ENCODE data around the gene KRT14.
A peak's percentile ranks its signal among the peaks of the same experiment; 100 is the strongest.

The KRT14 gene

DNA sequence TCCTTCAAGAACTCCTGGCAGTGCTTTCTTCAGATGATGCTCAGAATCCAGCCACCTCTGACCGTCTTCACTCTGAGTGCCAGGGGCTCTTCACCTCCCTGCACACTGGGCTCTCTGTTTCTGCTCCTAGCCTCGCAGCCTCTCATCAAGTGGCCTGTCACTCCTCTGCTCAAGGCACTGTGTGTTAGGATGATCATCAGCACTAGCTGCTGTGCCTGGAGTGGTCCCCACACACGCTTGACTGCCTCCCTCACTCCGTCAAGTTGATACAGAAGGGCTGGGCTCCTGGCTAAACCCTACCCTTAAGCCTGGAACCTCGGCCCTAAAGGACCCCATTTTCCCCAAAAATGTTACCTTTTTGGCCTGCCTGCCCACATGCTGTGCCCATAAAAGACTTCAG is 30.4 kb downstream of the KRT14 start:
- DNase-seq (ENCODE audit: low read depth) = no peak
- no peak overlapping the region for H3K4me3 ChIP-seq (ENCODE audit: low read length)
- TF ChIP-seq, protein P1, sequence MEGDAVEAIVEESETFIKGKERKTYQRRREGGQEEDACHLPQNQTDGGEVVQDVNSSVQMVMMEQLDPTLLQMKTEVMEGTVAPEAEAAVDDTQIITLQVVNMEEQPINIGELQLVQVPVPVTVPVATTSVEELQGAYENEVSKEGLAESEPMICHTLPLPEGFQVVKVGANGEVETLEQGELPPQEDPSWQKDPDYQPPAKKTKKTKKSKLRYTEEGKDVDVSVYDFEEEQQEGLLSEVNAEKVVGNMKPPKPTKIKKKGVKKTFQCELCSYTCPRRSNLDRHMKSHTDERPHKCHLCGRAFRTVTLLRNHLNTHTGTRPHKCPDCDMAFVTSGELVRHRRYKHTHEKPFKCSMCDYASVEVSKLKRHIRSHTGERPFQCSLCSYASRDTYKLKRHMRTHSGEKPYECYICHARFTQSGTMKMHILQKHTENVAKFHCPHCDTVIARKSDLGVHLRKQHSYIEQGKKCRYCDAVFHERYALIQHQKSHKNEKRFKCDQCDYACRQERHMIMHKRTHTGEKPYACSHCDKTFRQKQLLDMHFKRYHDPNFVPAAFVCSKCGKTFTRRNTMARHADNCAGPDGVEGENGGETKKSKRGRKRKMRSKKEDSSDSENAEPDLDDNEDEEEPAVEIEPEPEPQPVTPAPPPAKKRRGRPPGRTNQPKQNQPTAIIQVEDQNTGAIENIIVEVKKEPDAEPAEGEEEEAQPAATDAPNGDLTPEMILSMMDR (conservative IDR thresholded peaks at IDR 0.05; ENCODE audit: low read length) = no peak

DNA sequence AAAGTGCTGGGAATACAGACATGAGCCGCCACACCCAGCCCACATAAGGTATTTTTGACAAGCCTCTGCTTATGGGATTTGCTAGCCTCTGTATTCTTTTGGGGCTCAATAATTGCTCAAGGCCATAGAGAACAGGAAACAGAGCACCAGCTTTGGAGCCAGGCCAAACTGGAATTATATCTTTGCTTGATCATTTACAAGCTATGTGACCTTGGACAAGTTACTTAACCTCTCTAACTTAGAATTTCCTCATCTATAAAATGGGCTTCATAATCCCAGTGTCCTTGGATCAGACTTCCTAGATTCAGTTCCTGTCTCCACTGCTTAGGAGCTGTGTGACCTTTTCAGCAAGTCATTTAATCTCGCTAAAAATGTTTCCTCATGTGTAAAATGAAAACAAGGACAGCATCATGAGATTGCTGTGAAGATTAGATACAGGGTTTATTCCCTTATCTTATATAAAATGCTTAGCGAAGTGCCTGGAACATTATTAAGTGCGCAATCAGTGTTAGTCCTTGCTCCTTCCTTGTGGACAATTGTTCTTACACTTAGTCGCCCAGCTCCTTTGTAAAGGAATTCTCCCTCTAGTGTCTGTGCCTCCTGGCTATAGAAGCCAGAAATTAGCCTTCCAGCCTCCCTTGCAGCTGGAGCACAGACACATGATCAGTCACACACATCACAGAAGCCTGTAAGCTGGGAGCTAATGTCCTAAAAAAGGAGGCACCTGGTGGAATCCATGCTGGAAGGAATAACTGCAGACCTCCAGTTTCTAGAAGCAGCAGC is 31.4 kb downstream of the KRT14 start:
- TF ChIP-seq, protein P1 (conservative IDR thresholded peaks at IDR 0.05; ENCODE audit: low read length) = no peak
- H3K4me3 ChIP-seq (ENCODE audit: low read length) = no peak overlapping the region
- peak; percentile 11 for DNase-seq (ENCODE audit: low read depth)

DNA sequence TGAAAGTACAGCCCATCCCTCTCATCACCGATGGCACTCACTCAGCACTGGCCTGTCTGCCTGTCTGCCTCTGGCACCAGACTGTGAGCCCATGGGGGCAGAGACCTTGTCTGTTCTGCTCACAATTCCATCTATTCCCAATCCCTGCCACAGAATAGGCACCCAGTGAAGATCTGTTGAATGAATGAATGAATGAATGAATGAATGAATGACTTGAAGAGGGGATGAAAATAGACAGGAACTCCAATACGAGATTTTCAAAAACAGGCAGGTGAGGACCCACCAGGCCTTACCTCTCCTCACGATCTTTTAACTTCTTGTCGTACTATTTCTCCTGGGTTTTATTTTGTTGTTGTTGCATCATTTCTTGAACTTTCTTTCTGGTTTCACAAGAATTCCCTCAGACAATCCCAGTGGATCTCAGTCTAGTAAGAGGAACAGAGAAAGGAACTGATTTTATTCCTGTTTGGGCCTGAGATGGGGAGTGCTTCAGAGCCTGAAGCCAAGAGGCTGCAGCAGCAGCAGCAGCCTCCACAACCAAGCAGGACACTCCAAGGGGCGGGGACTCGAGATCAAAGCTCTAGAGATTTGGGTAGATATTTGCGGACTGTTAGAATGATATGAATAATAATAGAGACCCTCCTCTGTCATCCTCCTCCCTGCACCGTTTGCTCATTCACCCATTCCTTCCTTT is 32.6 kb downstream of the KRT14 start:
- H3K4me3 ChIP-seq (ENCODE audit: low read length) = no peak overlapping the region
- DNase-seq (ENCODE audit: low read depth) = no peak
- TF ChIP-seq, protein P1 (conservative IDR thresholded peaks at IDR 0.05; ENCODE audit: low read length) = no peak

DNA sequence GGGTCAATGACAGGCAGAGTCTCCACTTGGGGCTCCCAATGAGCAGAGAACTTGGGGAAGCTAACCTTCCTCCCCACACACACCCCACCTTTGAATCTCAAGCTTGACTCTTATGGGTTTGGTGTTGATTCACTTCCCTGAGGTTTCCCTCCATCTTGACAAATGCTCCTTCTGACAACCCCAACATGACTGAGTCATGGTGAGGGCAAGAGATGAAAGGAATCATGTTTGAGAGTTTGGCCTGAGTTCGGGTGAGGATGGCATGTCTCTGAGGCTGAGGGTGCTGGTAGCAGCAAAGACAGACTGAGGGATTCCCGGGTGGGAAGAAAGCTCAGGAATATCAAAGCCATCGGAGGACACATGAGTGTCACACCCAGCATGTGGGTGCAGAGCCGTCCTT is 33.5 kb downstream of the KRT14 start:
- no peak overlapping the region for H3K4me3 ChIP-seq (ENCODE audit: low read length)
- DNase-seq (ENCODE audit: low read depth) = peak; percentile 25
- TF ChIP-seq, protein P1 (conservative IDR thresholded peaks at IDR 0.05; ENCODE audit: low read length) = no peak

DNA sequence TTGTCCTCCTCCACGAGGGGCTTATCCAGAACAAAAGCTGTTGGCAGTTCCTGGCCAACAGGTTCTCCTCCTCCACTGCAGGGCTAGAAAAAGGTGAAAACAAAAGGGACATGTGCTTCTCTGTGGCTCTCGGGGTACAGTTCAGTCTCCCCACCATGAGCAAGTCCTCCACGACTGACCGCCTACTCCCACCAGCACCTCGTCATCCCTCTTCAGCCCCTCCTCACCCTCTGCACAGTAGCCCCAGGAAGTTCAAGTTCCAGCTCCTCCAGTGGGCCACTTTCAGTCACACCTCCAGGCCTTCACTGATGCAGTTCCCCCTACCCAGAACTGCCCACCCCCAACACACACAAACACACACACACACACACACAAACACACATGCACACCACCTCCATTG is 34.2 kb downstream of the KRT14 start:
- no peak for DNase-seq (ENCODE audit: low read depth)
- no peak overlapping the region for H3K4me3 ChIP-seq (ENCODE audit: low read length)
- TF ChIP-seq, protein P1 (conservative IDR thresholded peaks at IDR 0.05; ENCODE audit: low read length) = no peak

DNA sequence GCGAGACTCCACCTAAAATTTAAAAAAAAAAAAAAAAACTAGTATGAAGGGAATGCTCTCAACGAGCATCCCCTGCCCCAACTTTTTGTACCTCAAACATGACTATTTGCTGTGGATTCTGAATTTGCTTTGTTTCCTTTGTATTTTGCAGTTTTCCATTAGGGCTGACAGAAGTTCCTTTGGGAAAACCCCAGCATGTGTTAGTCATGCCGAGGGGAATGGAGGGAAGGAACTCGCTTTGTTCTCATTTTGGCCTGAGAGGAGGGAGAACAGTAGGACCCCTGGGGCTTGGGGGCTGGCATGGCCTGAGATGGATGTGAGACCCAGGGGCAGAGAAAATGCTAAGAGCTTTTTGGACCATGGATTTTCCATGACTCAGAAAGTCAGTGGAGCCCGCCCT is 35.3 kb downstream of the KRT14 start:
- TF ChIP-seq, protein P1 (conservative IDR thresholded peaks at IDR 0.05; ENCODE audit: low read length) = no peak
- no peak overlapping the region for H3K4me3 ChIP-seq (ENCODE audit: low read length)
- peak; percentile 5 for DNase-seq (ENCODE audit: low read depth)

DNA sequence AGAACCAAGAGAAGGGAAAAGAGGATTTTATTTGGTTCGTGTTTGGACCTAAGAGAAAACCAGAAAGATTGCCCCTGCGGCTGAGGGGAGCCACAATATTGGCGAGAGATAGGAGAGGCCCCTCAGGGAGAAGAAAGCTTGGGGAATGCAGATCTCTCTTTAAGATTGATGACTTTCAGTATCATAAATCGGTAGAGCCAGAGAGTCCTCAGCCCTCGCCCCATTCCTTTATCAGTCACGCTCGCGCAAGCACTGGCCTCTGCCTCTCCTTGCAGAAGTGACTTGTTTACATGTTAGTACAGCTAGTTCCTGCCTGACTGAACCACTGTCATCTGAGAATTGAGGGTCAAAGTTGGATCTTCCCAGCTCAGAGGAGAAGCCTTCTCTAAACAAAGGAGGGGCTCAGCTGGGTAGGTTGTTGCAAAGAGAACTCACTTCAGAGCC is 37.1 kb downstream of the KRT14 start:
- no peak for DNase-seq (ENCODE audit: low read depth)
- TF ChIP-seq, protein P1 (conservative IDR thresholded peaks at IDR 0.05; ENCODE audit: low read length) = no peak
- H3K4me3 ChIP-seq (ENCODE audit: low read length) = no peak overlapping the region
